Measurements from ENCODE around the gene IQCK. TPM values are rescaled to one million over a fixed set of nuclear protein-coding genes. Genes with fewer than 3 reads are reported as not detected.

Gene IQCK
- total RNA-seq, 2 donors from 2014 or later: 1.7 to 2.9 TPM

DNA sequence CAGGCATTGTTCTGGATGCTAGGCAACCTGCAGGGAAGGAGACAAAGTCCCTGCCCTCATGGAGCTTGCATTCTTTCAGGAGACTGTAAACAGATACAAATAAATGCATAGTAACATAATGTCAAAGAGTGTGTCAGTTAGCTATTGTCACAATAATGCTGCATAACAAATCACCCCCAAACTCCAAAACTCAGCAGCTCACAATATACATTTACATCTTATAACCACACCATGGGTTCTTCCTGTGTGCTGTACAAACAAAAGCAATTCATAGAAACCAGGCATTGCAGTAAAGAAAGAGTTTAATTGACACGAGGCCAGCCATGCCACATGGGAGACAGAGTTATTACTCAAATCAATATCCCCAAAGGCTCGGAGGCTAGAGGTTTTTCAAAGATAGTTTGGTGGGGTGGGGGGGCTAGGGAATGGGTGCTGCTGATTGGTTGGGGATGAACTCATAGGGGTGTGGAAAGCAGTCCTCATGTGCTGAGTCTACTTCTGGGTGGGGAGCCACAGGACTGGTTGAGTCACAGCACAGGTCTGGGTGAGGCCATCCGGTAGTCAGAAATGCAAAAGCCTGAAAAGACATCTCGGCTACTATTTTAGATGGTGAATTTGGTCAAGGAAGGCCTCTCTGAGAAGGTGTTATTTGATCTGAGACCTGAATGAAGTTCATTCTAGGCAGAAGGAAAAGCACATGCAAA, 87.5 kb downstream of the IQCK start:
- H3K4me1 Mint-ChIP-seq: peaks cover 16% of the 10 kb centered on the region
- H3K4me3 Mint-ChIP-seq: peak overlapping the region; percentile 74
- H3K36me3 Mint-ChIP-seq (ENCODE audit: low read depth): no peaks in the 10 kb centered on the region
- ATAC-seq (replicated peaks): peak; percentile 42
- no peaks in the 10 kb centered on the region for H3K27me3 Mint-ChIP-seq
- peak overlapping the region; percentile 90 for H3K27ac Mint-ChIP-seq
- peaks cover 13% of the 10 kb centered on the region for H3K9me3 Mint-ChIP-seq

DNA sequence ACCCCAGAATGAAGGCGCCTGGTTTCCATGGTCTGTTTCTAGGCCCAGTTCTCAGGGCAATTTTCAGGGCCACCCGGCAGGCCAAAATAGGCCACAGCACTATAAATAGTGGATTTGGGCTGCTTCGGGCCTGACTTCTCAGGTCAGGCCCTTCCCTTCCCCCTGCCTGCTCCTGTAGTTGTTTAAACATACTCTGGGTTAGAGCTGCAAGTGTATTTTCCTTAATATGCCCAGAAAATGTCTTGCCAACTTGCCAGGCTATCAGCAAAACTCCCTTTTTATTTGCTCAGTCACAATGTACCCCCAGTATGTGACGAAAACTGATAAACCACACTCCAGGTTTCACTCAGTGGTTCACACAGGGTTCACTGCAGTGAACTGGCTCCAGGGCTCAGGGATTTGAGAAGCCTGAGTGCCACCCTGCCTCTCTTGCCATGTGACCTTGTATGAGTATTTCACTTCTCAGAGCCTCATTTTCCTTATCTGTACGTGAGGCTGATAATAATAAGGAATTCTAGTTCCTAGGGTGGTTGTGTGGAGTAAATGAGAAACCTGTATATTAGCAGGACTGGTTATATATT, 90.1 kb downstream of the IQCK start:
- Mint-ChIP-seq H3K4me3 (no peak overlapping the region), H3K9me3 (peaks cover 13% of the 10 kb centered on the region), H3K36me3 (ENCODE audit: low read depth) (no peaks in the 10 kb centered on the region), H3K27me3 (no peaks in the 10 kb centered on the region), H3K27ac (no peak overlapping the region), H3K4me1 (peaks cover 16% of the 10 kb centered on the region)
- peak; percentile 50 for ATAC-seq (replicated peaks)

DNA sequence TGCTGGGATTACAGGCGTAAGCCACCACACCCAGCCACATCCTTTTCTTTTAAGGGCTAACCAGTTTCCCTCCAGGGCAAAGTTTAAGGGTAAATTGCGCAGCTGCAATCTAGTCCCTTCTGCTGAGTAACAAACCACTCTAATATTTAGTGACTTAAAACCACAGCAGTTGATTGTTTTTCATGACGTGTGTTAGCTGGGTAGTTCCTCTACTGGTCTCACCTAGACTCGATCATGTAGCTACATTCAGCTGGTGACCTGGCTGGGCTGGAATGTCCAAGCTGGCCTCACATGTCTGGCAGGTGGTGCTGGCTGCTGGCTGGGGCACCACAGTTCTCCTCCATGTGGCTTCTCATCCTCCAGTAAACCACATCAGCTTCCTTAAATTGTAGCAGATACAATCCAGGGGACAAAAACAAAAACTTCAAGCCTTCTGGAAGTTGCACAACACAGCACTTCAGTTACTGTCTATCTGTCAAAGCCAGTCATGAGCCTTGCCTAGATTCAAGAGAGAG, 91.1 kb downstream of the IQCK start:
- Mint-ChIP-seq H3K9me3 (peaks cover 13% of the 10 kb centered on the region), H3K27ac (no peak overlapping the region)
- ATAC-seq (replicated peaks): peak; percentile 32

DNA sequence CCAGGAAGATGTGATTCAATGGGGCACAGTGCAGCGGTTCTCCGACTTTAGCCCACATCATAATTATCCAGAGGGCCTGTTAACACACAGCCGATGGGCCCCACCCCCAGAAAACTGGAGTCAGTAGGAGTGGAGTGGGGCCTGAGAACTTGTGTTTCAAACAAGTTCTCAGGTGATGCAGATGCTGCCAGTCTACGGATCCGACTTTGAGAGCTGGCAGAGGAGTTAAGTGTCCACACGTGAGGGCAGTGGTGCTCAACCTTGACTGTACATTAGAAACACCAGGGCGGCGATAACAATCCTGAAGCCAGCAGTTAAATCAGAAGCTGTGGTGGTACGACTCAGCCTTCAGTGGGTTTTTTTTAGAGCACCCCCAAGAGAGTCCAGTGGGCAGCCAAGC, 91.6 kb downstream of the IQCK start:
- Mint-ChIP-seq H3K27me3 (no peaks in the 10 kb centered on the region), H3K9me3 (peaks cover 13% of the 10 kb centered on the region), H3K27ac (no peak overlapping the region), H3K4me3 (no peak overlapping the region), H3K36me3 (ENCODE audit: low read depth) (no peaks in the 10 kb centered on the region), H3K4me1 (peaks cover 13% of the 10 kb centered on the region)
- no peak for ATAC-seq (replicated peaks)

More for the DNA sequence above, 91.1 kb downstream of the IQCK start:
- Mint-ChIP-seq H3K27me3 (no peaks in the 10 kb centered on the region), H3K4me1 (peaks cover 16% of the 10 kb centered on the region), H3K36me3 (ENCODE audit: low read depth) (no peaks in the 10 kb centered on the region), H3K4me3 (no peak overlapping the region)

DNA sequence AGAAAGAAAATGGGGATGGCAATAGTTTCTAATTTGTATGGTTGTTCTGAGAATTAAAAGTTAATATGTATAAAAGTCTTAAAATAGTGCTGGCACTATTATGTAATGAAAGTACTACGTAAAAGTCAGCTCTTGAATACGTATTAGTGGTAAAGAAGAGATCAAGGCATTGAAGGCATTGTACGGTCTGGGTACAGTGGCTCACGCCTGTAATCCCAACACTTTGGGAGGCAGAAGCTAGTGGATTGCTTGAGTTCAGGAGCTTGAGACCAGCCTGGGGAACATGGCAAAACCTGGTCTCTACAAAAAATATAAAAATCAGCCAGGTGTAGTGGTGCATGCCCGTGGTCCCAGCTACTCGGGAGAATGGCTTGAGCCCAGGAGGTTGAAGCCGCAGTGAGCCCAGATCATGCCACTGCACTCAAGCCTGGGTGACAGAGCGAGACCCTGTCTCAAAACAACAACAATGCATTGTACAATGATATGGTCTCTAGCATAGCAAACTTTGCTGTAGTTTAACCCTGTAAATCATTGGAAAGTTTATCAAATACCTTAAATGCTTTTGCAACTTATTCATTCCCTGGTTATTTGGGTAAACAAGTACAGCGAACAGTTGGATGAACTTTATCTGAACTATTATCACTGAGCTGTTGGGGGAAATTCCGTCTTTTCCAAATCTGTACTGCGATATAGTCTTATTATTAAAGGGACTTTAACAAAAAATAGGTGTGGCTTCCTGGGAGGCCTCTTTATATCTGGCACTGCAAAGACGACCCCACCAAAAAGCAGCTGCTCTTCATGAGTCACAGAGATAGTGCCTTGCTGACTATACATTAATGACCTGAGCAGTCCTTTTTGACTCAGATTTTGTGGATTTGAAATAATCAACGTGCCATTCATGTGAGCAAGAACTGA, 93.0 kb downstream of the IQCK start:
- no peak for ATAC-seq (replicated peaks)
- H3K4me1 Mint-ChIP-seq: peaks cover under 1% of the 10 kb centered on the region
- no peak overlapping the region for H3K4me3 Mint-ChIP-seq
- no peak overlapping the region for H3K27ac Mint-ChIP-seq
- no peaks in the 10 kb centered on the region for H3K36me3 Mint-ChIP-seq (ENCODE audit: low read depth)
- no peaks in the 10 kb centered on the region for H3K9me3 Mint-ChIP-seq
- no peaks in the 10 kb centered on the region for H3K27me3 Mint-ChIP-seq

DNA sequence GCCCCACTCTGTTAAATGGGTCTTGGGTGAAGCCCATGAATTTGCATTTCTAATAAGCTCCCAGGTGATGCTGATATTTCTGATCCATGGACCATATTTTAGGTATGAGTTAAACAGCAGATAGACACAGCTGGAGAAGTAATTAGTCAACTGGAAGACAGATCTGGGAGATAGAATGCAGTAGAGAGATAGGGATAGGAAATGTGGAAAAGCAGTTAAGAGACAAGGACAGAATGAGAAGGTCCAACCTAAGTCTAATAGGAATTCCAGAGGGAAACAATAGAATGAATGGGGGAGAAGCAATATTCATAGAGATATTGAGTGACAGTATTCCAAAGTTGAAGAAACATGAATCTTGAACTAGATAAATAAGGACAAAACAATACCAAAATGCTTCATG, 94.9 kb downstream of the IQCK start:
- no peak overlapping the region for H3K27ac Mint-ChIP-seq
- no peaks in the 10 kb centered on the region for H3K4me1 Mint-ChIP-seq
- ATAC-seq (replicated peaks): no peak
- H3K36me3 Mint-ChIP-seq (ENCODE audit: low read depth): no peaks in the 10 kb centered on the region
- H3K9me3 Mint-ChIP-seq: no peaks in the 10 kb centered on the region
- no peak overlapping the region for H3K4me3 Mint-ChIP-seq
- H3K27me3 Mint-ChIP-seq: no peaks in the 10 kb centered on the region

DNA sequence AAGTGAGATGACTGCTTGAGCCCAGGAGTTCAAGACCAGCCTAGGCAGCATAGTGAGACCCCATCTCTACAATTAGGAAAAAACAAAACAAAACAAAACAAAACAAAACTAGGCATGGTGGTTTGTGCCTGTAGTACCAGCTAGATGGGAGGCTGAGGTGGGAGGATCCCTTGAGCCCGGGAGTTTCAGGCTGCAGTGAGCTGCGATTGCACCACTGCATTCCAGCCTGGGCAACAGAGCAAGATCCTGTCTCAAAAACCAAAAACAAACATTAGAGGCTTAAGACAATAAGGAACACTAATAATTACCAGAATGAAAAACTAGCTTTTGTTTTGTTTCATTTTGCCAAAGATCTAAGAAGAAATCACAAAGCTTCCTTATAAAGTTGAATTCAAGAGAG, 97.3 kb downstream of the IQCK start:
- H3K27ac Mint-ChIP-seq: no peak overlapping the region
- no peaks in the 10 kb centered on the region for H3K27me3 Mint-ChIP-seq
- H3K4me1 Mint-ChIP-seq: no peaks in the 10 kb centered on the region
- H3K9me3 Mint-ChIP-seq: no peaks in the 10 kb centered on the region
- H3K4me3 Mint-ChIP-seq: no peak overlapping the region
- ATAC-seq (replicated peaks): no peak
- no peaks in the 10 kb centered on the region for H3K36me3 Mint-ChIP-seq (ENCODE audit: low read depth)

DNA sequence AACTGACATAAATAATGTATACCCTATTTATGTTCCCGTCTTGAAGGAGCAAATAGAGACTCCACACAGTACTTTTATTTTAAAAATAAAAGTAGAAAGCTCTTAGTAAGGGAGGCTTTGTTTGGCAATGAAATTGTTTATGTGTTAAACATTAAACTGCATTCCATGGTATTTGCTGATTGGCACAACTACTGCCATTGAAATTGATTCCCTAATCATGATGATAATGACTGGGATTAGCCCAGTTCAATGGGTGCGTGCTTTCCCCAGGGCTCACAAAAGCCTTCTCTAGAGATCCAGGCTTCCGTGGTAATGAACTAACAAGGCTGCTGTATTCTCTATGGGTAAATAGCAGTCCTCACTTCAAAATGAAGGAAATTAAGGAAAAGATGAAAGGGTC, 99.1 kb downstream of the IQCK start:
- H3K27me3 Mint-ChIP-seq: no peaks in the 10 kb centered on the region

DNA sequence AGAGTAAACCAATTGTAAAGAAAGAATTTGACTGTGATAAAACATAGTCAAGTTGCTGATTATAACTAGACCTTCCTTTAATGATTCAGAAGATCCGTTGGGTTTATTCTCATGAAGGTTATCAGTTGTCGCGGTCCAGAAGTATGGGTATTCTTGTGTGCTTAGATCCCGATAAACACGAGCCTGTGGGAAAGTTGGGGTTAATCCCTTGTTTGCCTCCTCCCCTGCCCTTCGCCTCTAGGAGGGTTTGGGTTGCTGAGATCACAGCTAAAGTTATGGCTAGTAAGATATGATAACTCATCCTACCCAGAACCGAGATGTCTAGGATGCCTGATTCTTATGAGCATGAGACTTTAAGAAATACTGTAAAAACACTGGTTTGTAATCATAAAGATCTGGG, 99.8 kb downstream of the IQCK start:
- H3K4me1 Mint-ChIP-seq: no peaks in the 10 kb centered on the region
- no peaks in the 10 kb centered on the region for H3K36me3 Mint-ChIP-seq (ENCODE audit: low read depth)
- no peak overlapping the region for H3K4me3 Mint-ChIP-seq
- no peaks in the 10 kb centered on the region for H3K9me3 Mint-ChIP-seq
- no peak overlapping the region for H3K27ac Mint-ChIP-seq
- no peaks in the 10 kb centered on the region for H3K27me3 Mint-ChIP-seq
- ATAC-seq (replicated peaks): no peak

More for the DNA sequence above, 99.1 kb downstream of the IQCK start:
- ATAC-seq (replicated peaks): no peak
- H3K4me3 Mint-ChIP-seq: no peak overlapping the region
- no peaks in the 10 kb centered on the region for H3K36me3 Mint-ChIP-seq (ENCODE audit: low read depth)
- H3K4me1 Mint-ChIP-seq: no peaks in the 10 kb centered on the region
- no peak overlapping the region for H3K27ac Mint-ChIP-seq
- no peaks in the 10 kb centered on the region for H3K9me3 Mint-ChIP-seq

DNA sequence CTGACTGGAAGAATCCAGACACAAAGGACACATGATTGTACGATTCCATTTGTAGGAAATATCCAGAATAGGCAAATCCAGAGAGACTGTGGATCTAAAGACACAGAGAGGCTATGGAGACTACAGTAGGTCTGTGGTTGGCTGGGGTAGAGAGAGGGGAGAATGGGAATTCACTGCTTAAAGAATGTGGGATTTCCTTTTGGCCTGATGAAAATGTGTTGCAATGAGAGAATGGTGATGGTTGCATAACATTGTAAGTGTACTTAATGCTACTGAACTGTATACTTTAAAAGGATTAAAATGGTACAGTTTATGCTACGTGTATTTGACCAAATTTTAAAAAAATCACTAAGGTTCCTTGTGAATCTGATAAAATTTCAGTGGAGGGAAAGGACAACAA, 104.5 kb downstream of the IQCK start:
- H3K4me3 Mint-ChIP-seq: no peak overlapping the region
- H3K4me1 Mint-ChIP-seq: no peaks in the 10 kb centered on the region
- H3K9me3 Mint-ChIP-seq: no peaks in the 10 kb centered on the region
- no peak for ATAC-seq (replicated peaks)
- no peaks in the 10 kb centered on the region for H3K27me3 Mint-ChIP-seq
- H3K36me3 Mint-ChIP-seq (ENCODE audit: low read depth): no peaks in the 10 kb centered on the region
- H3K27ac Mint-ChIP-seq: no peak overlapping the region

DNA sequence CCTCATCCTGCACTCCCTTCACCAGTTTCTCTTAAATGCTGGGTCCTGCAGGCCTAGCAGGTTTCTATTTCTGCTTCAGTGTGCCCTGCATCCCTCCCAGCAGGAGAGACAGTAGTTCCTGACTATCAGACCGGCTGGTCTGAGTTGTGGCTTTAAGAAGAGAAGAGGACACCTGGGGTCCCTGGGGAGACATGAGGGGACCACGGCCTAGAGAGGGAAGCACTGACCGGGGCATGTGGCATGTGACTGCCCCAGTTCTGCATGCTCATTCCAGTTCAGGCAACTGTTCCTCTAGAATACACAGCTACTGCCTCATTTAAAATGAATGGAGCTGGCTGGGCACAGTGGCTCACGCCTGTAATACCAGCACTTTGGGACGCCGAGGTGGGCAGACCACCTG, 105.3 kb downstream of the IQCK start:
- Mint-ChIP-seq H3K27me3 (no peaks in the 10 kb centered on the region), H3K9me3 (no peaks in the 10 kb centered on the region), H3K4me3 (no peak overlapping the region), H3K36me3 (ENCODE audit: low read depth) (no peaks in the 10 kb centered on the region), H3K27ac (no peak overlapping the region), H3K4me1 (no peaks in the 10 kb centered on the region)
- ATAC-seq (replicated peaks): no peak

DNA sequence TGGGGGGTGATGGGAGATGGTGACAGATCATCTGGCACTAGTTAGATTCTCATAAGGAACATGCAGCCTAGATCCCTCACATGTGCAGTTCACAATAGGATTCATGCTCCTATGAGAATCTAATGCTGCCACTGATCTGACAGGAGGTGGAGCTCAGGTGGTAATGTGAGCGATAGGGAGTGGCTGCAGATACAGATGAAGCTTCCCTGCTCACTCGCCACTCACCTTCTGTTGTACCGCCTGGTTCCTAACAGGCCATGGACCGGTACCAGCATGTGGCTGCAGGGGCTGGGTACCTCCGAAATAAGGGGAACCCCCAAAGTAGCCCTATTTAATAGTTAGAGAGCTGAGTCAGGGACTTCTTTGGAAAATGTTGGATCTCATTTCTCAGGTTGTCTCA, 106.1 kb downstream of the IQCK start:
- Mint-ChIP-seq H3K4me3 (no peak overlapping the region), H3K36me3 (ENCODE audit: low read depth) (no peaks in the 10 kb centered on the region), H3K27me3 (no peaks in the 10 kb centered on the region), H3K27ac (no peak overlapping the region), H3K9me3 (no peaks in the 10 kb centered on the region), H3K4me1 (no peaks in the 10 kb centered on the region)
- ATAC-seq (replicated peaks): no peak

DNA sequence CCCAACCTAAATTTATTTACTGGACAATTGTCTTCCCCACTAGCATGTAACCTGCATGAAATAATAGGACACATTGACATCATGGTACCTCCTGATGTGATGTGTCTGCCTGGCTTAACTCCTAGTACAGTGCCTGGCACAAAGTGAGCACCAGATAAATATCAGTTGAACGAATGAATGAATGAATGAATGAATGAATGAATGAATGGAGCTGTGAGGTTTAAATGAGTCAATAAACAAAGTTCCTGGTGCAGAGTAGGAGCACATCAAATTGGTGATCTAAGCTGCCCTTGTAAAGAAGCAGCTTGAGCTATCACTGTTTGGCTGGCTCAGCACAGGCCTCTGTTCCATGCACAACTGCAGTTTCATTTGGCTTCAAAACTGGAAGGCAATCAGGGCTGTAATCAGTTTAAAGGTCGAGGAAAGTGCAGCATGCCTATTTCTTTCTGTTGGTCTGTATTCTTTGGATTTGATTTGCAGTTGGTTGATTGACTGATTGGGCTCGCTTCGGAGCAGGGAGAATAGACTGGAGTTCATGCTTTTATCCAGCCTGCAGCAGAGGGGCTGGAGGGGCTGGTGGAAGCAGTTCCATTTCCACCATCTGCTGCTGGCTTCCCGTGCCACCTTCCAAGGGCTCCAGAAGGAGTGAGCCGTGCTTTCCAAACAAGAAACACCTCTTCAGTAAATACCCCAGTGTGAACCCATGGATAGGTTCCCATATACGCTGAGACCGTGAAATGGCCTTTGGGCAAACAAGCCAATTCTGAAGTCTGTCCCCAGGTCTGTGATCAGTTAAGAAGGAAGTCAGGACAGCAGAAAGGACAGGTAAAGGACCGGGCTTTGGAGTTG, 112.0 kb downstream of the IQCK start:
- Mint-ChIP-seq H3K36me3 (ENCODE audit: low read depth) (no peaks in the 10 kb centered on the region), H3K9me3 (no peaks in the 10 kb centered on the region), H3K27me3 (no peaks in the 10 kb centered on the region), H3K4me3 (no peak overlapping the region), H3K4me1 (no peaks in the 10 kb centered on the region), H3K27ac (no peak overlapping the region)
- no peak for ATAC-seq (replicated peaks)

Data from activated T-helper 17 cell treated with anti-CD3 and anti-CD28 coated beads, Interleukin-2, amount 50 U/mL, for 72 hours (primary cell).